Chondrocyte (in vitro differentiated cells): ENCODE measurements around the gene RNU2-63P. TPM values are rescaled to one million over a fixed set of nuclear protein-coding genes. Genes with fewer than 3 reads are reported as not detected.

Source experiments
- DNase-seq: peaks from one replicate; pipeline ENCODE4 v3.0.0; 2021; ENCODE audit warnings: mixed read lengths, low spot score
- H3K27ac Mint-ChIP-seq: one replicate; pipeline ENCODE4 v1.8.0; 2021; ENCODE audit warnings: mild to moderate bottlenecking, moderate library complexity, mixed read lengths; ENCODE audit not compliant: unreplicated experiment
- H3K27me3 Mint-ChIP-seq: 2 replicates; pipeline ENCODE4 v1.8.0; 2021; ENCODE audit warnings: low read depth, mixed read lengths
- H3K36me3 Mint-ChIP-seq: 2 replicates; pipeline ENCODE4 v1.8.0; 2021; ENCODE audit warnings: low read depth, mixed read lengths
- H3K4me1 Mint-ChIP-seq: 2 replicates; pipeline ENCODE4 v1.8.0; 2021; ENCODE audit warnings: low read depth, mild to moderate bottlenecking, mixed read lengths
- H3K4me3 Mint-ChIP-seq: one replicate; pipeline ENCODE4 v1.8.0; 2021; ENCODE audit warnings: mild to moderate bottlenecking, moderate library complexity, mixed read lengths; ENCODE audit not compliant: unreplicated experiment
- H3K9me3 Mint-ChIP-seq: 2 replicates; pipeline ENCODE4 v1.8.0; 2021; ENCODE audit warnings: low read depth, mixed read lengths
- CTCF ChIP-seq: fragments of 200-600 bp; sonication (generic); IDR thresholded peaks from 2 replicates; pipeline ENCODE4 v1.5.0; 2021; ENCODE audit warnings: antibody characterized with exemption, mild to moderate bottlenecking, moderate library complexity
- total RNA-seq: library from RNA; stranded (reverse); gene quantifications from 3 replicates; pipeline ENCODE4 v1.2.1, GENCODE V29; 2021

Gene RNU2-63P
- total RNA-seq, 1 donor from 2014 or later, result 2.7 TPM

GRCh38 chr2:88036606-88037005, 20.3 kb upstream of the RNU2-63P start:
- no peaks in the 10 kb centered on the region for H3K27me3 Mint-ChIP-seq
- DNase-seq, result no peak
- H3K27ac Mint-ChIP-seq, result no peak overlapping the region
- TF ChIP-seq CTCF, result no peak
- peaks cover 19% of the 10 kb centered on the region for H3K36me3 Mint-ChIP-seq
- H3K4me1 Mint-ChIP-seq, result peaks cover 35% of the 10 kb centered on the region
- peaks cover 3% of the 10 kb centered on the region for H3K9me3 Mint-ChIP-seq
- no peak overlapping the region for H3K4me3 Mint-ChIP-seq

- Mint-ChIP-seq H3K36me3 (peaks cover 19% of the 10 kb centered on the region), H3K4me1 (peaks cover 35% of the 10 kb centered on the region), H3K27ac (no peak overlapping the region), H3K9me3 (peaks cover 3% of the 10 kb centered on the region), H3K4me3 (no peak overlapping the region), H3K27me3 (no peaks in the 10 kb centered on the region)
- no peak for TF ChIP-seq CTCF
- no peak for DNase-seq
Observed at GRCh38 chr2:88036182-88036581, 19.8 kb upstream of the RNU2-63P start.

- no peak for DNase-seq
- Mint-ChIP-seq H3K27me3 (no peaks in the 10 kb centered on the region), H3K9me3 (peaks cover 3% of the 10 kb centered on the region), H3K4me3 (no peak overlapping the region), H3K4me1 (peaks cover 12% of the 10 kb centered on the region), H3K27ac (no peak overlapping the region), H3K36me3 (peaks cover 33% of the 10 kb centered on the region)
- TF ChIP-seq CTCF, result no peak
Observed at GRCh38 chr2:88032070-88032702, 15.8 kb upstream of the RNU2-63P start.

- no peaks in the 10 kb centered on the region for H3K9me3 Mint-ChIP-seq
- H3K36me3 Mint-ChIP-seq, result peaks cover 27% of the 10 kb centered on the region
- H3K4me3 Mint-ChIP-seq, result no peak overlapping the region
- no peak for TF ChIP-seq CTCF
- H3K27ac Mint-ChIP-seq, result no peak overlapping the region
- H3K27me3 Mint-ChIP-seq, result no peaks in the 10 kb centered on the region
- no peaks in the 10 kb centered on the region for H3K4me1 Mint-ChIP-seq
- no peak for DNase-seq
Observed at GRCh38 chr2:88028931-88029330, 12.6 kb upstream of the RNU2-63P start.

- no peak overlapping the region for H3K27ac Mint-ChIP-seq
Observed at GRCh38 chr2:88027697-88028389, 11.5 kb upstream of the RNU2-63P start.

More at GRCh38 chr2:88027697-88028389, 11.5 kb upstream of the RNU2-63P start:
- no peaks in the 10 kb centered on the region for H3K4me1 Mint-ChIP-seq
- H3K9me3 Mint-ChIP-seq, result no peaks in the 10 kb centered on the region
- peaks cover 22% of the 10 kb centered on the region for H3K36me3 Mint-ChIP-seq
- H3K27me3 Mint-ChIP-seq, result no peaks in the 10 kb centered on the region
- no peak for DNase-seq
- no peak overlapping the region for H3K4me3 Mint-ChIP-seq
- TF ChIP-seq CTCF, result no peak
